ENCODE measurements around the gene KEAP1. TPM values are rescaled to one million over a fixed set of nuclear protein-coding genes. Genes with fewer than 3 reads are reported as not detected.
A peak's percentile ranks its signal among the peaks of the same experiment; 100 is the strongest.
"Not testable (repeated sequence)": the region's sequence is repeated elsewhere in the genome, so short reads cannot be mapped to it uniquely, and the experiment has no call there.

The KEAP1 gene
- total and polyA plus RNA-seq, 2 of the 13 experiments (the other 11 are each of a cell fraction or from before 2014, with no cell fraction given) = 56.7 to 72.9 TPM

DNA sequence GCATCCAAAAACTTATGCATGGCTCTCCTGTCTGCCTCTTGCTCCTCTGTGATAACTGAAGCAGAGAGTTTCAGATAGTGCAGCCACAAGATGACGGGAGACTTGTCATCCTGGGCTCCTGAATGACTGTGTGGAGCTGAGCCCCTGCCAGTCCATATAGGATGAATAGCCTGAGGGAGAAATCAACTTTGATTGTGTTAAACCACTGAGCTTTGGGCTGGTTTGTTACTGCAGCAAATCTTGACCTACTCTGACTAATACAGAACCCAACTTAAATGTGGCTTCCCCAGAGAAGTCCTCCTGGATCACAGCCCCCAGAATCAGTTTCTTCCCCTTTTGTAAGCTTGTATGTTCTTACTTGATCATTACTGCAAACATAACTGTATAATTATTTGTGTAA, 29.3 kb upstream of the KEAP1 start:
- no peak overlapping the region for H2AFZ ChIP-seq (ENCODE audit: low read length)
- intact Hi-C loops (cut with micrococcal nuclease; ENCODE audit: unreplicated experiment) (no loop called here), in situ Hi-C loops (cut with HindIII; ENCODE audit: extremely low pct_ligation_motif_present, low pct_unique_long_range_greater_than_20kb) (no loop called here)
- CTCF ChIA-PET (ENCODE audit: low intra/inter-chr PET ratio, low total read pairs) = no interaction called here
- H3K9me3 ChIP-seq (ENCODE audit: low read length) = no peaks in the 10 kb centered on the region
- no peak overlapping the region for H3K9ac ChIP-seq (ENCODE audit: insufficient read depth, low read depth, low read length)
- H3K36me3 ChIP-seq (replicated peaks in 1 of 2; ENCODE audit: control insufficient read depth in 1 of 2, insufficient read depth in 2 of 2, low read length in 2 of 2) = no peaks in the 10 kb centered on the region
- no TSS peak for BruUV-seq (replicated peaks)
- FAIRE-seq (no peak), DNase-seq (ENCODE audit: low spot score) (no peak), ATAC-seq (no peak)
- H3K4me3 ChIP-seq (replicated peaks in 1 of 3; ENCODE audit: insufficient read depth in 1 of 3, low read depth in 2 of 3, low read length in 3 of 3) = no peak overlapping the region
- WGBS (ENCODE audit: low lambda C conversion rate) = 71% methylated on average over 1 of the region's 1 CpG
- peaks cover 1 to 5% of the 10 kb centered on the region in 2 experiments; a peak in 1 of 5 replicates for H3K27me3 ChIP-seq (ENCODE audit: control insufficient read depth in 1 of 2, insufficient read depth in 2 of 2, low read length in 2 of 2)
- H3K4me1 ChIP-seq (ENCODE audit: insufficient read depth, low read length) = peaks cover 20% of the 10 kb centered on the region; the same call in 1 of the 2 replicates
- POLR2A ChIA-PET = no interaction called here
- no peak overlapping the region for H3K27ac ChIP-seq (ENCODE audit: extremely low read length, insufficient read depth, low read length)
- no peaks in the 10 kb centered on the region for H3K79me2 ChIP-seq (ENCODE audit: insufficient read depth, low read length)
- TF ChIP-seq SALL2 (CRISPR knock-in tag; IDR thresholded peaks at IDR 0.05) (no peak), ISL2 (CRISPR knock-in tag; IDR thresholded peaks at IDR 0.05) (no peak), SRSF9 (IDR thresholded peaks at IDR 0.05; ENCODE audit: borderline replicate concordance, insufficient read depth, low read depth, low read length, poor library complexity, severe bottlenecking) (no peak), ZNF12 (CRISPR knock-in tag; IDR thresholded peaks at IDR 0.05) (peak; percentile 99), ZNF329 (CRISPR knock-in tag; IDR thresholded peaks at IDR 0.05; ENCODE audit: low read depth) (no peak), TRIM22 (IDR thresholded peaks at IDR 0.05) (no peak), MXI1 (IDR thresholded peaks at IDR 0.05; ENCODE audit: borderline replicate concordance, low read depth, low read length) (no peak)
- TF ChIP-seq, protein P1, sequence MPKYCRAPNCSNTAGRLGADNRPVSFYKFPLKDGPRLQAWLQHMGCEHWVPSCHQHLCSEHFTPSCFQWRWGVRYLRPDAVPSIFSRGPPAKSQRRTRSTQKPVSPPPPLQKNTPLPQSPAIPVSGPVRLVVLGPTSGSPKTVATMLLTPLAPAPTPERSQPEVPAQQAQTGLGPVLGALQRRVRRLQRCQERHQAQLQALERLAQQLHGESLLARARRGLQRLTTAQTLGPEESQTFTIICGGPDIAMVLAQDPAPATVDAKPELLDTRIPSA (CRISPR knock-in tag; IDR thresholded peaks at IDR 0.05; ENCODE audit: borderline replicate concordance) = no peak
- no peak overlapping the region for H3K4me2 ChIP-seq (ENCODE audit: low read depth, low read length)
- no peaks in the 10 kb centered on the region for H4K20me1 ChIP-seq (ENCODE audit: insufficient read depth, low read length)

GRCh38 chr19:10526887-10527286, 23.7 kb upstream of the KEAP1 start:
- H3K4me2 ChIP-seq (ENCODE audit: low read depth, low read length); BruUV-seq (replicated peaks); CTCF ChIA-PET (ENCODE audit: low intra/inter-chr PET ratio, low total read pairs); H3K27me3 ChIP-seq (ENCODE audit: control insufficient read depth in 1 of 2, insufficient read depth in 2 of 2, low read length in 2 of 2); H3K79me2 ChIP-seq (ENCODE audit: insufficient read depth, low read length); POLR2A ChIA-PET; H3K9ac ChIP-seq (ENCODE audit: insufficient read depth, low read depth, low read length); H4K20me1 ChIP-seq (ENCODE audit: insufficient read depth, low read length); intact Hi-C loops (cut with micrococcal nuclease; ENCODE audit: unreplicated experiment); H2AFZ ChIP-seq (ENCODE audit: low read length); H3K4me3 ChIP-seq (replicated peaks in 1 of 3; ENCODE audit: insufficient read depth in 1 of 3, low read depth in 2 of 3, low read length in 3 of 3); in situ Hi-C loops (cut with HindIII; ENCODE audit: extremely low pct_ligation_motif_present, low pct_unique_long_range_greater_than_20kb); H3K36me3 ChIP-seq (replicated peaks in 1 of 2; ENCODE audit: control insufficient read depth in 1 of 2, insufficient read depth in 2 of 2, low read length in 2 of 2); ATAC-seq; FAIRE-seq; DNase-seq (ENCODE audit: low spot score); H3K9me3 ChIP-seq (ENCODE audit: low read length); H3K27ac ChIP-seq (ENCODE audit: extremely low read length, insufficient read depth, low read length): not testable (repeated sequence)
- peaks cover 15% of the 10 kb centered on the region for H3K4me1 ChIP-seq (ENCODE audit: insufficient read depth, low read length)
- WGBS (ENCODE audit: low lambda C conversion rate) = 47% methylated on average over 8 of the region's 8 CpGs

Data from HepG2 (cell line).